ENCODE measurements around the gene FAM110D. TPM values are rescaled to one million over a fixed set of nuclear protein-coding genes. Genes with fewer than 3 reads are reported as not detected.

Gene FAM110D
- total and polyA plus RNA-seq, 11 donors = 2.2 to 6.5 (median 3.2) TPM

GRCh38 chr1:26168410-26169197, 9.7 kb downstream of the FAM110D start, which contains the start of gene C1orf232:
TSS of gene C1orf232 (minus strand) at chr1:26168963. CDS start at chr1:26168499, 464 bp downstream.
- Histone ChIP-seq H3K36me3 (peaks cover 0 to 2% (median 0%) of the 10 kb centered on the region in 9 donors), H3K27me3 (peaks cover 0 to 5% (median 0%) of the 10 kb centered on the region in 9 donors), H3K9me3 (no peaks in the 10 kb centered on the region), H3K4me1 (peaks cover 5 to 37% (median 21%) of the 10 kb centered on the region in 12 donors), H3K4me3 (peak within 1 kb of the TSS; percentile 66 to 94 (median 86)), H3K27ac (peak within 1 kb of the TSS in 11 of 12 donors; percentile 69 to 89 (median 82))
- TF ChIP-seq CTCF (IDR thresholded peaks at IDR 0.05) (no peak), POLR2A (IDR thresholded peaks at IDR 0.05) (no peak)
- DNase-seq = no peak
- no peak for ATAC-seq
- intact Hi-C loops (cut with DNase I) = loop anchor here in 8 of 10 donors (2.0 to 10.0 kb wide), 10 partner anchors 59 to 271 kb away; partner anchors contain the start of genes CEP85 (in 4 of the 8) and STMN1 (in 1 of the 8)
- WGBS, 4 donors = 54 to 60% (median 56%) methylated on average over 4 to 5 of the region's 5 CpGs

DNA sequence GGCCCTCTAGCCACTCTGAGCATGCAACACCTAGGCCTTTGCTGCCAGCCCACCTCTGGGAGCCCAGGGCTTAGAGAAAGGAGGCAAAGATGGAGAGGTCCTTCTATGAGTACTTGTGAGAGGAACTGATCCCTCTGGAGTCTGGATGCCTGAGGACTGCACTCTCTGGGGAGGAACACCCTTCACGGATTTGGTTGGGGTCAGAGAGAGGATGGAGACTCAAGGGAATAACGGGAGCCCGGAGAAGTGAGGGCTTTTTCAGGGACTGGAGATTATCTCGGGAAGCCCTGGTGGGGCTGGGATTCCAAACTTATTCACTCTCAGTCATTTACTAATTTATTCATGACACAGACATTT, 10.3 kb downstream of the FAM110D start:
- TF ChIP-seq POLR2A (IDR thresholded peaks at IDR 0.05) (no peak), CTCF (IDR thresholded peaks at IDR 0.05) (no peak)
- Histone ChIP-seq H3K4me3 (peak overlapping the region in 10 of 12 donors; percentile 66 to 94 (median 88)), H3K27ac (peak overlapping the region in 11 of 12 donors; percentile 69 to 89 (median 82)), H3K4me1 (peaks cover 5 to 32% (median 17%) of the 10 kb centered on the region in 12 donors), H3K36me3 (peaks cover 0 to 2% (median 0%) of the 10 kb centered on the region in 9 donors), H3K9me3 (no peaks in the 10 kb centered on the region), H3K27me3 (no peaks in the 10 kb centered on the region)
- DNase-seq (no peak), ATAC-seq (no peak)
- WGBS, 4 donors = 36 to 51% (median 41%) methylated on average over 4 of the region's 4 CpGs
- intact Hi-C loops (cut with DNase I) = loop anchor here in 8 of 10 donors (2.0 to 10.0 kb wide), 10 partner anchors 58 to 272 kb away; partner anchors contain the start of genes CEP85 (in 4 of the 8) and STMN1 (in 1 of the 8)

GRCh38 chr1:26169669-26170471, 11.0 kb downstream of the FAM110D start, which contains the start of gene ZNF593:
TSS of gene ZNF593 (plus strand) at chr1:26169908. CDS start at chr1:26169984, 76 bp downstream.
- intact Hi-C loops (cut with DNase I) = loop anchor here (2.0 to 10.0 kb wide), 12 partner anchors 57 to 273 kb away; partner anchors contain the start of genes CEP85 (in 4 of the 10), CD52 (in 1 of the 10) and STMN1 (in 1 of the 10)
- Histone ChIP-seq H3K36me3 (peaks cover 0 to 2% (median 0%) of the 10 kb centered on the region in 9 donors), H3K27me3 (no peaks in the 10 kb centered on the region), H3K9me3 (no peaks in the 10 kb centered on the region), H3K4me1 (peaks cover 5 to 26% (median 16%) of the 10 kb centered on the region in 12 donors), H3K4me3 (peak within 1 kb of the TSS; percentile 66 to 94 (median 86)), H3K27ac (peak within 1 kb of the TSS; percentile 34 to 89 (median 81))
- 1 to 6% (median 2%) methylated on average over 20 to 76 of the region's 76 CpGs for WGBS, 4 donors
- DNase-seq = peak; percentile 93 to 97 (median 95)
- peak; percentile 81 to 98 (median 91) for TF ChIP-seq CTCF (IDR thresholded peaks at IDR 0.05)
- peak in 1 of 2 donors; percentile 59 for TF ChIP-seq POLR2A (IDR thresholded peaks at IDR 0.05)
- ATAC-seq = peak; percentile 92 to 98 (median 96)
